Measurements from ENCODE around the gene ADAMTS3.
"Not testable (repeated sequence)": the region's sequence is repeated elsewhere in the genome, so short reads cannot be mapped to it uniquely, and the experiment has no call there.

The ADAMTS3 gene

GRCh38 chr4:72552447-72552846, 16.6 kb downstream of the ADAMTS3 start:
- DNase-seq (ENCODE audit: low read depth) = no peak

DNA sequence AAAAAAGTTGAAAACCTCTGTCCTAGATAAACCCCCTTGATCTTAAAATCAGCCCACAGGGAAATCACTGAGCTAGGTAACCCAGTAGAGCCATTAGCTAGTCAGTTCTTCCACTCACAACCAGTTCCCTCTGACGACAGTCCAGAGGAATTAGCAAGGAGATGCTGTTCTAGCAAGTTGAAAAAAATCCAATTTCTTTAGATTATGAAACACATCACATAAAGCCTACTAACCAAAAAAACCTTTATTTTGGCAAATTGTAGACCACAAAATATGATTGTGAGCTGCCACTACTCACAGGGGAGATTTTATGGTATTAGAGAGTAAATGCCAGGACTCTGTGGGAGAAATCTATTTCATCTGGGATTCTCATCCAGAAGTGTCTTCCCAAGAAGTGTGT, 22.6 kb downstream of the ADAMTS3 start:
- no peak for DNase-seq (ENCODE audit: low read depth)

- DNase-seq (ENCODE audit: low read depth) = not testable (repeated sequence)
Observed at GRCh38 chr4:72540694-72541093, 28.3 kb downstream of the ADAMTS3 start.

GRCh38 chr4:72538006-72538405, 31.0 kb downstream of the ADAMTS3 start:
- DNase-seq (ENCODE audit: low read depth) = no peak

DNA sequence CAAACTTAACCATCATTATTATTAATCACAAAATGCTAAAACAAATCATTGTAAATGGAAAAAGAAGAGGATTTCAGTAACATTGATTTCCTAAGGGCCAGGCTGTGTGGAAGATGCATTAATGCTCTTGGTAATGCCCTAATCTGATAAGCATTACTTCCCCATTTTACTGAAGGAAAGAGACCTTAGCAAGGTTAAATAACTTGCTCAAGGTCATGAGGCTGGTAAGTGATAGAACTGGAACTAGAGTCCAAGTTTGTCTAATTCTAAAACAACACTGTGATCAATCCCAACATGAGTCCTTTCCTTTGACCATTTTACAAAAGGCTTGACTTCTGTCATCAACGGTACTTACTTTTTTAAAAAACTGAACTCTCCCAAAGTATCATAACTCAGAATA, 32.6 kb downstream of the ADAMTS3 start:
- DNase-seq (ENCODE audit: low read depth) = no peak

- DNase-seq (ENCODE audit: low read depth) = no peak
Observed at GRCh38 chr4:72531768-72532290, 37.2 kb downstream of the ADAMTS3 start.

DNA sequence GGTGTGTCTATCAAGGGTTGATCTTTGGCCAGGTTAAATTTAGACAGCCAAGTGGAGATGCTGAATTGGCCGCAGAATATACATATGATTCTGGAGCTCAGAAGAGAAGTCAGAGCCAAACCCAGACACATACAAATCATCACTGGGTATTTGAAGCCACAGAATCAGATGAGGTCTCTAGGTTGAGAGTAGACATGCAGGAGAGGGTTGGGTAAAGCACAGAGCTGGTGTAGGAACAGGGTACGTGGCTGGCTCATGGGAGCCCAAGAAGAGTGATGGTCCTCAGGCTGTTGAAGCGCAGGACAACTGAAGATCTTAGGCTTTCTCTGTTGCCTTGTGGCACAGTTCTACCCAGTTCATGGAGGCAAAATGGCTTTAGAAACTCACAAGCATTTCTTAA, 37.7 kb downstream of the ADAMTS3 start:
- no peak for DNase-seq (ENCODE audit: low read depth)

DNA sequence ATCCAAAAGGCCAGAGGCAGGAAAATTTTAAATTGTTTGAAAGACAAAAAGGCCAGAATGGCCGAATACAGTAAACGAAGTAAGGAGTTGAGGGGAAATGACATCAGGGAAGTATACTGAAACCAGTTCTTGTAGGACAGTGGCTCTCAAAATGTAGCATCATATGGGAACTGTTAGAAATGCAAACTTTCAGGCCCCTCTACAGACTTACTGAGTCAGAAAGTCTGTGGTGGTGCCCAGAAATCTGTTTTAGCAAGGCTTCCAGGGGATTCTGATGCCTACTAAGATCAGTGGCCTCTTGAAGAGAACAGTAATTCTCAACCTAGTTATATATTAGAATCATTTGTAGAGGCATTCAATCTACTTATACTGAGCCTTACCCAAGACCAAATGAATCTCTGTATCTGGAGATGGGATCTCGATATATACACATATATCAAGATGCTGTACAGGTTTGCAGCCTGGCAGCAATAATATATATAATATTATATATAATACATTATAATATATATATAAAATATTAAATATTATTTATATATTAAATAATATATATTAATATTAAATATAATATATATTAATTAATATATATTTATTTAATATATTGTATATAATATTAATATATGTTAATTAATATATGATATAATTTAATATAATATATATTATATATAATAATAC, 39.7 kb downstream of the ADAMTS3 start:
- DNase-seq (ENCODE audit: low read depth) = no peak

DNA sequence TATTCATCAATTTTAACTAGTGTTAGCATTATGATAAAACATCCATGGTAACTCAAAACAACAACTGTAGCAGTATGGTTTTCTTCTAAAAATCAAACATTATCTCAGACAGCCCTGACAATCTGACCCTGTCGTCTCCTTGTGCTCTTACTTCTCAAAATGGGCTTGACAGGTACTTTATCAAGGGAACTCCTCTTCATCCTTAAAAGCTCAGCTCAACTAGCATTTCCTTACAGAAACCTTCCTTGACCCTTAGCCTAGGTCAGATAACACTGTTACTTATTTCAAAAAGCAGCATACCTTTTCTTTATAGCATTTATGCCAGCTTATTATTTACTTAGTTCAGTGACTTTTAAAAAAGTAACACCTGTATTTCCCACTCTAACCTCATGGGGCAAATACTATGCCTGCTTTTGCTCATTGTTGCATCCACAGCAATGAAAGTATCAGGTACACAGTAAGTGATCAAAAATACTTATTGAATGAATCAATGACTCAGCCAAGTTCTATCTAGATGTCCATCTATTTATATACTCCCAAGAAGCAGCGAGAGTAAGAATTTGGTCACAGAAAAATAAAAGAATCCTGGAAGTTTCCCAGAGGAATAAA, 41.9 kb downstream of the ADAMTS3 start:
- no peak for DNase-seq (ENCODE audit: low read depth)

DNA sequence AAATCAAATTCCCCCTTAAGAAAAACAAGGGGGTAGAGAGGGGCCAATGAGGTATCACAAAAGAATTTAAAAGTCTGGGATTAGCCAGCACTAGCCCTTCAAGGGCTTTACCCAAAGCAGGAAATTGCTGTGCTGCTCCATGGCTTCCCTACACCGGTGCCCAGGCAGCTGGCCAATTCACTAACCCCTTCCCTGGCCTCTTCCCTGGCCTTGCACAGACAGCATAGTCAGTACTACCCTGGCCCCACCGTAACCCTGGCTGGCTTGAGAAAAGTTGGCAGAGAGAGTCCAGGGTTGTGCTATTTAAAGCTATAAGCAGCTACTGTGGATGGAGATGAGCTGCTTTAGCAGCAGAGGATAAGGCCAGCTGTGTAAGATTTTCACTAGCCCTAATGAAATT, 43.1 kb downstream of the ADAMTS3 start:
- no peak for DNase-seq (ENCODE audit: low read depth)

GRCh38 chr4:72522440-72522839, 46.6 kb downstream of the ADAMTS3 start:
- DNase-seq (ENCODE audit: low read depth) = no peak

DNA sequence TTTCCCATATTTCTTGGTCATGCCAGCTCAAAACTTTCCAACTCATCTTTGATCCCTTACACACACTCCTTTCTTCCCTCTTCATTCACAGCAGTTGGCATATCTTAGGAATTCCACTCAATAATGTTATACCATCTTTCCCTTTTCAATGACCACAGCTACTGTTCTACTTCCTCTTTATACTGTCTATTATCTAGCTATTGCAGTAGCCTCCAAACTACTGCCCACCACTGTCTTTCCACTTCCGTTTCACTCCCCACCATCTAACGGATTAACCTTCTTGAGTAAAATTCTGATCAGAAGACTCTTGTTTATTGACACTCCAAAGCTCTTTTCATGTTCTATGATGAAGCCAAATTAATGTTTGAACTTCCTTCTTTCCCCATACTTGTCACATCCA, 55.8 kb downstream of the ADAMTS3 start:
- DNase-seq (ENCODE audit: low read depth) = no peak

DNA sequence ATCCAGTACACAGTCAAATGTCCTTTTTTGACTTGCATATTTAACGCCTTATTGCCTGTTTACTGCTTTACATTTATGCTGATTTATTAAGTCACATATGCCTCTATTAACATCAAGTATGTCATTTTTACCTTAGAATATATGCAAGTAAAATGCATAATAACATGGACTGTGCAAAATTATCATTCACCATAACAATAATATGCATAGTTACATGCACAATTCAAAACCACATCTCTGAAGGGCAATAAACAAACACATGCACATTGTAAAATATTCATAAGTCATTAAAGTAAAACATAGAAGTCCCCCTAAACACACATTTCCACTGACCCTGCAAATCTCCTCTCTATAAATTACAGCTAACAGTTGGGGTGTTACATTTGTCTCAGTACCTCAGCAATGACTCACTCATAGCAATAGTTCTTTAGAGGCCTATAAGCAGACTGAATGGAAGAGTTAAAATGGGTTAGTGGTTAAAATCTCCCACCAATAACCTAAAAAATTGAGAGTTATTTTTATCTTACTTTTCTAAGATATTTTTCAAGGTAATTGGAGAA, 61.1 kb downstream of the ADAMTS3 start:
- DNase-seq (ENCODE audit: low read depth) = no peak

GRCh38 chr4:72507167-72507566, 61.9 kb downstream of the ADAMTS3 start:
- DNase-seq (ENCODE audit: low read depth) = no peak

- no peak for DNase-seq (ENCODE audit: low read depth)
Observed at GRCh38 chr4:72505314-72505744, 63.7 kb downstream of the ADAMTS3 start.

GRCh38 chr4:72500214-72500613, 68.8 kb downstream of the ADAMTS3 start:
- no peak for DNase-seq (ENCODE audit: low read depth)

GRCh38 chr4:72496119-72496518, 72.9 kb downstream of the ADAMTS3 start:
- DNase-seq (ENCODE audit: low read depth) = no peak

- DNase-seq (ENCODE audit: low read depth) = no peak
Observed at GRCh38 chr4:72494156-72494555, 74.9 kb downstream of the ADAMTS3 start.

- DNase-seq (ENCODE audit: low read depth) = no peak
Observed at GRCh38 chr4:72489267-72489666, 79.8 kb downstream of the ADAMTS3 start.

DNA sequence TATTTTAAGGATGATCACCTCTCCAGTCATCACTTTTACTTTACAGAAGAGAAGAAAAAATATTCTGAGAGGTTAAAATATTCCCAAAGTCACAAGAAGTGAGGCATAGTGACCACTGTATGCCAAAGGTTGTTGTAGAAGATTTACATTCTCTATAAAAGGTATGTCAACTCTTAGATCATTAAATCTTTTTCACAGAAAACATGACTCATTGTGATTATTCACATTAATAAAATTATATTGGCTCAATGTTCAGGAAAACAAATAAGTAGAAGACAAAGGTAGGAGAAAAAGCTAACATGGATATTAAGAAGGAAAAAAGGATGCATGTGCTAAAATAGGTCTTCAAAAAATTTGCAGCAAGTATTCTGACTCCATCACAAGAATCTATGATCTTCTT, 82.0 kb downstream of the ADAMTS3 start:
- DNase-seq (ENCODE audit: low read depth) = no peak

GRCh38 chr4:72484981-72485380, 84.0 kb downstream of the ADAMTS3 start:
- DNase-seq (ENCODE audit: low read depth) = no peak

GRCh38 chr4:72473434-72473900, 95.6 kb downstream of the ADAMTS3 start:
- no peak for DNase-seq (ENCODE audit: low read depth)

DNA sequence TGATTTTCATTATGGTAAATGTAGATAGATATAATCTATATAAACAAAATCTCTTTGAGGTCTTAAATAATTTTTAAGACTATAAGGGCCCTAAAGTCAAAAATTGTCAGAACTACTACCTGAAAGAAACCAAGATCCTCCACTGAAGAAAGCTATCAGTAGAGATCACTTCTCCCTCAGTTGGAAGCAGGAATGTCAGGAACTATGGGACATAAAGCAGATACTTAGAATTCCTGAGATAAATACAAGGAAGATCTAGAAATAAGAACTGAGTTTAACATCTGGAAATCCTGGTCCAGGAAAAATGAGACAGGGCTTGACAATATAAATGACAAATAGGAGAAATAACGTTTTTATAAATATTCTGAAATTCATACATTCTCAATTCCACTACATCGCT, 97.2 kb downstream of the ADAMTS3 start:
- DNase-seq (ENCODE audit: low read depth) = no peak

All from activated T-cell treated with anti-CD3 and anti-CD28 coated beads for 1 hour (primary cell).